Activated CD4-positive, alpha-beta memory T cell treated with anti-CD3 and anti-CD28 coated beads, Interleukin-2, amount 10 ng/mL, durations not matched to agents 7 days and 5 days (primary cell): Measurements from ENCODE around the gene CFAP77. TPM values are rescaled to one million over a fixed set of nuclear protein-coding genes. Genes with fewer than 3 reads are reported as not detected.

Experiments
- CTCF ChIA-PET: fragments of 350-600 bp; sonication (Branson Sonifier 250); formaldehyde crosslinking; loops from one replicate; lab custom pipeline; 2021; ENCODE audit warnings: antibody characterized with exemption, inconsistent platforms; lab: Charles Lee
- POLR2A ChIA-PET: fragments of 350-600 bp; sonication (Branson Sonifier 250); formaldehyde crosslinking; loops from one replicate; lab custom pipeline; 2021; ENCODE audit warnings: antibody characterized with exemption; lab: Charles Lee
- DNase-seq: peaks from one replicate; pipeline ENCODE4 v3.0.0-alpha.2; 2020
- H3K27ac Mint-ChIP-seq: one replicate; pipeline ENCODE4 v1.8.0; 2021; ENCODE audit warnings: mild to moderate bottlenecking, mixed read lengths
- H3K27me3 Mint-ChIP-seq: one replicate; pipeline ENCODE4 v1.8.0; 2021; ENCODE audit warnings: mixed read lengths
- H3K36me3 Mint-ChIP-seq: one replicate; pipeline ENCODE4 v1.8.0; 2021; ENCODE audit warnings: low read depth, mixed read lengths
- H3K4me1 Mint-ChIP-seq: one replicate; pipeline ENCODE4 v1.8.0; 2021; ENCODE audit warnings: mixed read lengths
- H3K4me3 Mint-ChIP-seq: one replicate; pipeline ENCODE4 v1.8.0; 2021; ENCODE audit warnings: mild to moderate bottlenecking, mixed read lengths
- H3K9me3 Mint-ChIP-seq: one replicate; pipeline ENCODE4 v1.8.0; 2021; ENCODE audit warnings: mixed read lengths
- total RNA-seq, 2 experiments: library from RNA; stranded (reverse); gene quantifications; one replicate each; pipeline ENCODE4 v1.2.3, GENCODE V29; 2021

The CFAP77 gene
- total RNA-seq, 2 experiments from 2014 or later = not detected

DNA sequence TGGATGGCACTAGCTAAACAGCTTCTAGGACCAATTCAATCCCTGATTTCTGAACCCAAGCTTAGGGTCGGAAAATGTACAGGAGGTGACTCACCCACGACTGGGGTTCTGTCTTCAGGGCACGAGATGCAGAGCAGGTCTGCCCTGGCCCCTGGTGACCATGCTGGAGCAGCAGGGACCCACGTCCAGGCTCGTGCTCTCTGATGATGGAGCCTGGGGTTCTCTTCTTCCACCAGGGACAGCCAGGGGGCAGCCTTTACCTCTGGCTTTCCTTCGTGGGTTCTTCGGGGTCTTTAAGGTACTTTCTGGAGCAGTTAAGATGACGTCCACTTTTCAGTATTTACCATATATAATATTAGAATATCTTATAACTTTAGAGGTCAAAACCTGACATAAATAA, 2.1 kb downstream of the CFAP77 start:
- CTCF ChIA-PET = interaction anchor here (0.7 to 1.9 kb wide), 13 partner anchors 11 to 771 kb away, joined by 3 to 8 read pairs (median 3); partner anchors contain the start of genes DDX31 and GTF3C4
- POLR2A ChIA-PET = no interaction called here
- no peak overlapping the region for H3K27ac Mint-ChIP-seq
- no peak overlapping the region for H3K4me3 Mint-ChIP-seq
- no peaks in the 10 kb centered on the region for H3K36me3 Mint-ChIP-seq
- peaks cover 62% of the 10 kb centered on the region for H3K27me3 Mint-ChIP-seq
- H3K9me3 Mint-ChIP-seq = no peaks in the 10 kb centered on the region
- H3K4me1 Mint-ChIP-seq = peaks cover 26% of the 10 kb centered on the region
- peak; percentile 27 for DNase-seq

GRCh38 chr9:132413926-132414325, 3.9 kb downstream of the CFAP77 start:
- ChIA-PET POLR2A (interaction anchor here (0.6 to 0.9 kb wide), 2 partner anchors 9 to 62 kb away, joined by 3 to 4 read pairs; no protein-coding TSS in a partner anchor), CTCF (interaction anchor here (0.9 to 1.5 kb wide), 2 partner anchors 161 to 388 kb away, joined by 3 to 4 read pairs; no protein-coding TSS in a partner anchor)
- DNase-seq = no peak
- no peak overlapping the region for H3K27ac Mint-ChIP-seq
- H3K4me3 Mint-ChIP-seq = no peak overlapping the region
- peaks cover 73% of the 10 kb centered on the region for H3K27me3 Mint-ChIP-seq
- no peaks in the 10 kb centered on the region for H3K9me3 Mint-ChIP-seq
- no peaks in the 10 kb centered on the region for H3K36me3 Mint-ChIP-seq
- peaks cover 22% of the 10 kb centered on the region for H3K4me1 Mint-ChIP-seq

DNA sequence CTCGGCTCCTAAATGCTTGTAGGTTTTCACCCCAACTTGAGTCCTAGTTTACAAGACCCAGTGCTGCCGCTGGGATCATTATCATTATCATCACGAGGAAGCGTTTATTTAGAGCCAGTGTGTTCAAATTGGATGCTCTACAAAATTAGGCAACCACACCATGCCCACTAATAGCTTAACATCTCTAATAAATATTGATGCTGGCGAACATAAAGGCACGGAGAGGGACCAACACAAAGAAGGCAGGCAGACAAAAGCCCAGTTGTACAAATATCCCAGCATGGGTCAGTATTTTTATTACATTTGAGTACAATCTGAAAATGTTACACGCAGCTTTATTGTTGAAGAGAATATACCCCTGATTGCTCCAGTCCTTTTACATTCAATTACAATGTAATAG, 4.7 kb downstream of the CFAP77 start:
- no peaks in the 10 kb centered on the region for H3K36me3 Mint-ChIP-seq
- DNase-seq = no peak
- H3K27me3 Mint-ChIP-seq = peaks cover 70% of the 10 kb centered on the region
- H3K9me3 Mint-ChIP-seq = no peaks in the 10 kb centered on the region
- ChIA-PET POLR2A (interaction anchor here (0.6 kb wide), 1 partner anchor 63 kb away, joined by 3 read pairs; no protein-coding TSS in a partner anchor), CTCF (interaction anchor here (0.9 kb wide), 1 partner anchor 160 kb away, joined by 4 read pairs; no protein-coding TSS in a partner anchor)
- H3K4me3 Mint-ChIP-seq = no peak overlapping the region
- peaks cover 19% of the 10 kb centered on the region for H3K4me1 Mint-ChIP-seq
- no peak overlapping the region for H3K27ac Mint-ChIP-seq

DNA sequence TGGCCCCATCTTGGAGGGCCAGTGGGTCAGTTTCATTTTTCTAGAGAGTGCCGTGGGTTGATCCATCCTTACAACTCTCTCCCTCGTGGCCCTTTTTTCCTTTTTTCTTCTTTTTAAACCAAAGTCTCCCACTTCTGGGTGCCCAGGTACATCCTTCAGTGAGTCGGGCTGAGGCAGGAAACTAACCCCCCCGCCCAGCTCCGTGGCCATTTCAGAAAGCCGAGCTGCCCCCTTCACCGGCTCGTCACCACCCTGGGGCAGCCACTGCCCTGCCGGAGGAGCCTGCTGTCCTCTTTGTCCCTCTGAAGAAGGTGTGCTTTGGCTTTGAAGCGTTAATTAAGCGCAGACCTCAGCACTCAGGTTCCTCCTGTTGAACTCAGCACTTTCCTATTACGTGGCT, 5.2 kb downstream of the CFAP77 start:
- DNase-seq = no peak
- Mint-ChIP-seq H3K27ac (no peak overlapping the region), H3K9me3 (no peaks in the 10 kb centered on the region), H3K36me3 (no peaks in the 10 kb centered on the region), H3K4me3 (no peak overlapping the region), H3K4me1 (peaks cover 18% of the 10 kb centered on the region), H3K27me3 (peaks cover 69% of the 10 kb centered on the region)
- ChIA-PET POLR2A (no interaction called here), CTCF (no interaction called here)

DNA sequence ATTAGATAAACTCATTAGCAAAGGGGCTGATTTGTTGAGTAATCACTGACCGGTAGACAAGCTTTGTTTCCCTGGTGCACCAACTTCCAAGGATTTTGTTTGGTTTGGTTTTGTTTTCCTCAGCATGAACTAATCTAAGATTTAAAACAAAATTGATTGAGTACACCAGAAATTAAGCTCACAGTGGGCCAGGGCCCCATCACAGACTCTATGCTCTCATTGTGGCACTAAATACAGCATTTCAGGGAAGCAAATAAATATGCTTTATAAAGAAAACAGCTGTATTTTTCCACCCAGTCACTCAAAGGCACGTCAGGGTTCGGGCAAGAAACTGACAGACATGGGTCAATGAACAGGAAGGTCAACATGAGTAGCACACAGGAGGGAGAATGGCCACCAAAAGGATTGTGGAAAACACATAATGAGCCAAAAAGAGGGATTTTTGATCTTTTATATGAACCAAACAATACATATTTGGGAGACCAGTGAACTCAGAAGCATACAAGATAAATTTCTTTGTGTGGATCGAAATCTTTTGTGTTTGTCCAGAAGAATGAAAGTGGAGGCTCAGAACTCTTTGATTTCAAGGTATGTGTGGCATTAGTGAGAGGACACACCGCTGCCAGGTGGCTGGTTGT, 8.8 kb downstream of the CFAP77 start:
- no peak overlapping the region for H3K27ac Mint-ChIP-seq
- DNase-seq = no peak
- no peaks in the 10 kb centered on the region for H3K4me1 Mint-ChIP-seq
- no peaks in the 10 kb centered on the region for H3K9me3 Mint-ChIP-seq
- ChIA-PET POLR2A (no interaction called here), CTCF (interaction anchor here (1.0 kb wide), 1 partner anchor 88 kb away, joined by 3 read pairs; no protein-coding TSS in a partner anchor)
- peaks cover 51% of the 10 kb centered on the region for H3K27me3 Mint-ChIP-seq
- H3K36me3 Mint-ChIP-seq = no peaks in the 10 kb centered on the region
- H3K4me3 Mint-ChIP-seq = no peak overlapping the region

DNA sequence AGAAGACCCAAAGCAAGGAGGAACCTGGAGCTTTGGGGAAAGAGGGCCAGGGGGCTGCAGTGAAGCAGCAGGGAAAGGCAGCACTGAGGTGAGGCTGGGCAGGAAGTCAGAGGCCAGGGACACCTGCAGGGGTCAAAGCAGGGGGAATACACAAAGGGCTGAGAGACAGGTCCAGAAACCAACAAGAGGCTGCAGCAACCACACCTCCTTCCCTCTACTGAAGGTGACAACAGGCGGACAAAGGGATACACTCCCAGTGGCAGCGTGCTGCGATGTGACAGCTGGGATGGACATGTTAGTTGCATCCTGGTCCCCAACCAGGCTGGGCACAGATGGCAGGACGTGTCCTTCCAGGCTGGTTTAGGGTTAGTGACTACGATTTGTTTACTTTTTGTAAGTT, 12.6 kb downstream of the CFAP77 start:
- Mint-ChIP-seq H3K9me3 (no peaks in the 10 kb centered on the region), H3K4me1 (no peaks in the 10 kb centered on the region), H3K27ac (no peak overlapping the region), H3K4me3 (no peak overlapping the region), H3K27me3 (peaks cover 59% of the 10 kb centered on the region), H3K36me3 (no peaks in the 10 kb centered on the region)
- POLR2A ChIA-PET = no interaction called here
- CTCF ChIA-PET = no interaction called here
- no peak for DNase-seq

- POLR2A ChIA-PET = no interaction called here
- Mint-ChIP-seq H3K9me3 (no peaks in the 10 kb centered on the region), H3K4me3 (no peak overlapping the region), H3K4me1 (no peaks in the 10 kb centered on the region), H3K36me3 (no peaks in the 10 kb centered on the region), H3K27me3 (peaks cover 53% of the 10 kb centered on the region), H3K27ac (no peak overlapping the region)
- CTCF ChIA-PET = interaction anchor here (1.2 kb wide), 1 partner anchor 11 kb away, joined by 4 read pairs; no protein-coding TSS in a partner anchor
- no peak for DNase-seq
Observed at GRCh38 chr9:132423503-132423902, 13.5 kb downstream of the CFAP77 start.

DNA sequence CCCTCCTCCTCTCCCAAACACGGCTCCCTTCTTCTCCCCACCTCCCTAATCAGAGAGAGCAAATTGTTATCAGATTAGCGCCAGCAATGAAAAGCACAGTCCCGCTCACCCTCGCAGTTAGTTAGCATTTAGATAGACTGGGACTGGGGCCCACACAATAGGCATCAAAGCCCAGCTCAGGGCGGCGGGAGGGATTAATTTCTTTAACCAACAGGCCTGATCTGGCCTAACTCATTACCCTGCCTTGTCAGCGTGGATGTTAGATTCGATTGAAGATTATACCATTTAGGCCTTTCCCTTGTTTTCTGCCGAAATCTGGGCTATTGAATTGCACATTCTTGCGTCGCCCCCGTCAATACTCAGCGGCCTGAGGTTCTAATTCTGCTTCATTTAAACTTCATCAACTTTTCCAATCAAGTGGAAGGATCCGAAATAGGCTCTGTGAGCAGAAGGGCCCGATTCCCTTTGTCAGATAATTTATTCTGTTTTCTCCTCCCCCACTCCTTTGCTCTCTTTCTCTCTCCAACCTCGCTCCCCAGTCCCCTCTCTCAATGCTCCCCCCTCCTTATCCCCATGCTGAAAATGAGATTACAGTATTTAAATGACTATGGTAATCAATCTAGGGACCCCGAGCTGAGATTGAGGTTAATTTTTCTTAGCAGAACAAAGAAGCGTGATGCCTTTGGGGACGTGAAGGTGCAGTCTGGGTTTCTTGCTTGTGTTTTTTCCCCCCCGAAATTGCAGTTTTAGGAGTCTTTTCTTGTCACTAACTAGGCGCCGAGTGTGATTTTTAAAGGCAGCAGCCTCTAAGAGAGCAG, 15.1 kb downstream of the CFAP77 start:
- Mint-ChIP-seq H3K27me3 (peaks cover 52% of the 10 kb centered on the region), H3K36me3 (no peaks in the 10 kb centered on the region), H3K9me3 (no peaks in the 10 kb centered on the region), H3K4me1 (no peaks in the 10 kb centered on the region), H3K27ac (no peak overlapping the region), H3K4me3 (no peak overlapping the region)
- CTCF ChIA-PET = no interaction called here
- POLR2A ChIA-PET = no interaction called here
- DNase-seq = no peak

DNA sequence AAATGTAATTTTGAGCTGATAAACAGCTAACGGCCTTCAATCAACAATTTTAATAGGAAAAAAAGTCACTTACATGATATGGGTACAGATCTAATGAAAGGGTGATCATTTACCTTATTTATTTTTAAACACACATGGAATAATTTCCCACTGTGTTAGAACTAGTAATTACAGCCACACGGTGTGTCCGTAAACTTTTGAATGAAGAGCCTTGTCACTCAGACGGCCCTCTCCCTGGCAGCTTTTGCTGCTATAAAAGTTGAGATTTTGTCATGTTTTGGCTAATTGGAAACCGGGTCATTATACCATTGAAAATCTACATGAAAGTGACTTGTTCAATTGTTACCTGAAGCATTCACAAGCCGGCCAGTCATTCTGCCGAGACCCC, 15.7 kb downstream of the CFAP77 start:
- H3K36me3 Mint-ChIP-seq = no peaks in the 10 kb centered on the region
- ChIA-PET POLR2A (no interaction called here), CTCF (no interaction called here)
- no peaks in the 10 kb centered on the region for H3K4me1 Mint-ChIP-seq
- H3K4me3 Mint-ChIP-seq = no peak overlapping the region
- H3K9me3 Mint-ChIP-seq = no peaks in the 10 kb centered on the region
- H3K27me3 Mint-ChIP-seq = peaks cover 57% of the 10 kb centered on the region
- H3K27ac Mint-ChIP-seq = no peak overlapping the region
- no peak for DNase-seq

DNA sequence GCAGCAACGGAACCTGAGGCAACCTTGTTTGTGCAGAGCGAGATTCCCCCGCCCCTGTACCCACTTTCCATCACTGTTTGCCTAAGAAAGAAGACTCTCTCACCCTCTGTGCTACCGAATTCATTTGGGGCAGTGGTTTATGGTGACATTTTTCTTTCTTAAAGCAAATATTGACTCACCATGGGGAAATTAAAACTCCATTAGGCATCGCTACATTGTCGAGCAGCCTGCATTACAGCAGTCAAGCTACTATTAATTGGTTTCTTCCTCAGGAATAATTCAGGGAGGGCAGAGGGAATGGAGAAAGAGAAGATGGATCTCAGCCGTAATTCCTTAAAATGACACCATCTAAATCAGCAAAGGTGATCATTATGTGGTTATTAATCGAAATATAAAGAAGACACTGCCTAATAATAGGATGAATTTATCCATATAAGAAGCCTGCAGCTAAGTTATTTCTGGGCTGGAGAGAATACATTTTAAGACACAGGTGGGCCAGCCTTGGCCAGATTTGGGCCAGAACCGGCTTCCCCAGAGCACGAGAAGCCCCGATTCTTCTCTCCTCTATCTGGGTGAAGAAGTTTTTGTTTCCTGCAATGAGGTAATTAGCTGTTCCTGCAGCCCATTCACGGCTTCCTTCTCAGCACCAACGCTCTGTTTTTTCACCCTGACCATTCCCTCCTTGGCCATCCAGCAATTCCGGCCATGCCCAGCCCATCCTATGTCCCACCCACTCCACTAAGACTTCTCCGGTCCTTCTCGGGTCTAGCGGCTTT, 16.8 kb downstream of the CFAP77 start:
- CTCF ChIA-PET = no interaction called here
- H3K4me1 Mint-ChIP-seq = no peaks in the 10 kb centered on the region
- no peaks in the 10 kb centered on the region for H3K36me3 Mint-ChIP-seq
- no peak overlapping the region for H3K4me3 Mint-ChIP-seq
- DNase-seq = no peak
- POLR2A ChIA-PET = no interaction called here
- no peaks in the 10 kb centered on the region for H3K9me3 Mint-ChIP-seq
- H3K27ac Mint-ChIP-seq = no peak overlapping the region
- peaks cover 66% of the 10 kb centered on the region for H3K27me3 Mint-ChIP-seq

- Mint-ChIP-seq H3K4me1 (no peaks in the 10 kb centered on the region), H3K36me3 (no peaks in the 10 kb centered on the region), H3K9me3 (no peaks in the 10 kb centered on the region), H3K27ac (no peak overlapping the region), H3K4me3 (no peak overlapping the region), H3K27me3 (peaks cover 49% of the 10 kb centered on the region)
- POLR2A ChIA-PET = no interaction called here
- DNase-seq = no peak
- CTCF ChIA-PET = no interaction called here
Observed at GRCh38 chr9:132430998-132431397, 21.0 kb downstream of the CFAP77 start.

GRCh38 chr9:132434881-132435280, 24.9 kb downstream of the CFAP77 start:
- ChIA-PET POLR2A (no interaction called here), CTCF (no interaction called here)
- H3K36me3 Mint-ChIP-seq = no peaks in the 10 kb centered on the region
- no peak overlapping the region for H3K27ac Mint-ChIP-seq
- H3K4me3 Mint-ChIP-seq = no peak overlapping the region
- H3K9me3 Mint-ChIP-seq = no peaks in the 10 kb centered on the region
- H3K27me3 Mint-ChIP-seq = peaks cover 41% of the 10 kb centered on the region
- no peaks in the 10 kb centered on the region for H3K4me1 Mint-ChIP-seq
- DNase-seq = no peak

GRCh38 chr9:132439153-132439552, 29.1 kb downstream of the CFAP77 start:
- no peak overlapping the region for H3K27ac Mint-ChIP-seq
- no peak overlapping the region for H3K4me3 Mint-ChIP-seq
- CTCF ChIA-PET = no interaction called here
- H3K9me3 Mint-ChIP-seq = no peaks in the 10 kb centered on the region
- H3K36me3 Mint-ChIP-seq = no peaks in the 10 kb centered on the region
- H3K27me3 Mint-ChIP-seq = peaks cover 40% of the 10 kb centered on the region
- POLR2A ChIA-PET = no interaction called here
- no peaks in the 10 kb centered on the region for H3K4me1 Mint-ChIP-seq
- no peak for DNase-seq
